Osteoblast (primary cell): Measurements from ENCODE around the gene OPN1SW. TPM values are rescaled to one million over a fixed set of nuclear protein-coding genes. Genes with fewer than 3 reads are reported as not detected.
A peak's percentile ranks its signal among the peaks of the same experiment; 100 is the strongest.

ENCODE experiments used
- DNase-seq: peaks from one replicate; pipeline ENCODE4 v3.0.0; 2011; ENCODE audit warnings: low spot score, mixed read lengths; ENCODE audit not compliant: insufficient read length; ENCODE audit errors: missing footprints
- H2AFZ ChIP-seq: 2 replicates; pipeline ENCODE4 v1.6.0; 2011; ENCODE audit warnings: mild to moderate bottlenecking, low read length
- H3K27ac ChIP-seq: 2 replicates; pipeline ENCODE4 v1.5.1; 2011; ENCODE audit warnings: mild to moderate bottlenecking, low read depth, low read length, moderate library complexity
- H3K27me3 ChIP-seq: 2 replicates; pipeline ENCODE4 v1.6.0; 2012; ENCODE audit warnings: mild to moderate bottlenecking, control low read depth, inconsistent platforms, low read length, moderate library complexity; ENCODE audit not compliant: insufficient read depth
- H3K36me3 ChIP-seq: 2 replicates; pipeline ENCODE4 v1.5.1; 2011; ENCODE audit warnings: mild to moderate bottlenecking, low read length, control low read depth, moderate library complexity; ENCODE audit not compliant: insufficient read depth
- H3K4me1 ChIP-seq: 2 replicates; pipeline ENCODE4 v1.5.1; 2011; ENCODE audit warnings: mild to moderate bottlenecking, low read length, control low read depth, moderate library complexity; ENCODE audit not compliant: insufficient read depth
- H3K4me2 ChIP-seq: 2 replicates; pipeline ENCODE4 v1.6.0; 2011; ENCODE audit warnings: mild to moderate bottlenecking, low read length; ENCODE audit not compliant: insufficient read depth
- H3K4me3 ChIP-seq: fragments of 200-600 bp; sonication (generic); 3 replicates; pipeline ENCODE4 v1.5.1; 2012; ENCODE audit warnings: mild to moderate bottlenecking, low read length, inconsistent platforms; ENCODE audit not compliant: insufficient read depth
- H3K79me2 ChIP-seq: 2 replicates; pipeline ENCODE4 v1.6.0; 2012; ENCODE audit warnings: mild to moderate bottlenecking, low read length, control low read depth, inconsistent platforms; ENCODE audit not compliant: insufficient read depth
- H3K9me3 ChIP-seq: 2 replicates; pipeline ENCODE4 v1.5.1; 2011; ENCODE audit warnings: low read depth, low read length, control low read depth
- H4K20me1 ChIP-seq: 2 replicates; pipeline ENCODE4 v1.6.0; 2012; ENCODE audit warnings: mild to moderate bottlenecking, low read length, control low read depth; ENCODE audit not compliant: insufficient read depth
- total RNA-seq: library from RNA; depleted of rRNA; stranded (reverse); fragments of >200 nt; gene quantifications from 2 replicates; pipeline ENCODE4 v1.2.3, GENCODE V29; 2012
- TF ChIP-seq, protein P1 (sequence below): IDR thresholded peaks from 2 replicates; pipeline ENCODE4 v1.5.1; 2011; ENCODE audit warnings: mild to moderate bottlenecking, low read depth, low read length, moderate library complexity; ENCODE audit errors: extremely low read depth

The OPN1SW gene
- total RNA-seq, 1 donor, result not detected

DNA sequence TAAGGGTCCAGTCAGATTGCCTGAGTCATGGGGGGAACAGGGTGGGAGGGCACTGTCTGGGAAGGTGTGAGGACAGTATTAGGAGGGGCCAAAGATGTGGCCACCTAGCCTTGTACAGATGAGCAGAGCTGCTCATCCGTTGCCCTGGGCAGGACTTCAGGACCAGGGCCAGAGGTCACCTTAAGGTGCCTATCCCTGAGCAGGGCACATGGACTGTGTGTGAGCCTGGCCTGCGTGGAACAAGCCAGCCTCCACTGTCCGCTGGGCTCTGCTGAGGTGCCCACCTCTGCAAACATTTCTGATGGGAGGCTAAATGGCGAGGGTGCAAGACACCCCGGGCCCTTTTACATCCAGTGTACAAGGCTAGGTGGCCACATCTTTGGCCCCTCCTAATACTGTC lies 3.4 kb upstream of the OPN1SW start:
- H3K4me1 ChIP-seq, result peaks cover 5% of the 10 kb centered on the region
- no peak overlapping the region for H3K4me2 ChIP-seq
- H2AFZ ChIP-seq, result no peak overlapping the region
- H3K4me3 ChIP-seq, result no peak overlapping the region
- H3K27ac ChIP-seq, result no peak overlapping the region
- no peaks in the 10 kb centered on the region for H3K79me2 ChIP-seq
- H3K27me3 ChIP-seq, result no peaks in the 10 kb centered on the region
- DNase-seq, result peak; percentile 31
- TF ChIP-seq, protein P1, sequence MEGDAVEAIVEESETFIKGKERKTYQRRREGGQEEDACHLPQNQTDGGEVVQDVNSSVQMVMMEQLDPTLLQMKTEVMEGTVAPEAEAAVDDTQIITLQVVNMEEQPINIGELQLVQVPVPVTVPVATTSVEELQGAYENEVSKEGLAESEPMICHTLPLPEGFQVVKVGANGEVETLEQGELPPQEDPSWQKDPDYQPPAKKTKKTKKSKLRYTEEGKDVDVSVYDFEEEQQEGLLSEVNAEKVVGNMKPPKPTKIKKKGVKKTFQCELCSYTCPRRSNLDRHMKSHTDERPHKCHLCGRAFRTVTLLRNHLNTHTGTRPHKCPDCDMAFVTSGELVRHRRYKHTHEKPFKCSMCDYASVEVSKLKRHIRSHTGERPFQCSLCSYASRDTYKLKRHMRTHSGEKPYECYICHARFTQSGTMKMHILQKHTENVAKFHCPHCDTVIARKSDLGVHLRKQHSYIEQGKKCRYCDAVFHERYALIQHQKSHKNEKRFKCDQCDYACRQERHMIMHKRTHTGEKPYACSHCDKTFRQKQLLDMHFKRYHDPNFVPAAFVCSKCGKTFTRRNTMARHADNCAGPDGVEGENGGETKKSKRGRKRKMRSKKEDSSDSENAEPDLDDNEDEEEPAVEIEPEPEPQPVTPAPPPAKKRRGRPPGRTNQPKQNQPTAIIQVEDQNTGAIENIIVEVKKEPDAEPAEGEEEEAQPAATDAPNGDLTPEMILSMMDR, result no peak
- H3K36me3 ChIP-seq, result peaks cover 14% of the 10 kb centered on the region
- H3K9me3 ChIP-seq, result peaks cover 3% of the 10 kb centered on the region
- H4K20me1 ChIP-seq, result peaks cover 7% of the 10 kb centered on the region

DNA sequence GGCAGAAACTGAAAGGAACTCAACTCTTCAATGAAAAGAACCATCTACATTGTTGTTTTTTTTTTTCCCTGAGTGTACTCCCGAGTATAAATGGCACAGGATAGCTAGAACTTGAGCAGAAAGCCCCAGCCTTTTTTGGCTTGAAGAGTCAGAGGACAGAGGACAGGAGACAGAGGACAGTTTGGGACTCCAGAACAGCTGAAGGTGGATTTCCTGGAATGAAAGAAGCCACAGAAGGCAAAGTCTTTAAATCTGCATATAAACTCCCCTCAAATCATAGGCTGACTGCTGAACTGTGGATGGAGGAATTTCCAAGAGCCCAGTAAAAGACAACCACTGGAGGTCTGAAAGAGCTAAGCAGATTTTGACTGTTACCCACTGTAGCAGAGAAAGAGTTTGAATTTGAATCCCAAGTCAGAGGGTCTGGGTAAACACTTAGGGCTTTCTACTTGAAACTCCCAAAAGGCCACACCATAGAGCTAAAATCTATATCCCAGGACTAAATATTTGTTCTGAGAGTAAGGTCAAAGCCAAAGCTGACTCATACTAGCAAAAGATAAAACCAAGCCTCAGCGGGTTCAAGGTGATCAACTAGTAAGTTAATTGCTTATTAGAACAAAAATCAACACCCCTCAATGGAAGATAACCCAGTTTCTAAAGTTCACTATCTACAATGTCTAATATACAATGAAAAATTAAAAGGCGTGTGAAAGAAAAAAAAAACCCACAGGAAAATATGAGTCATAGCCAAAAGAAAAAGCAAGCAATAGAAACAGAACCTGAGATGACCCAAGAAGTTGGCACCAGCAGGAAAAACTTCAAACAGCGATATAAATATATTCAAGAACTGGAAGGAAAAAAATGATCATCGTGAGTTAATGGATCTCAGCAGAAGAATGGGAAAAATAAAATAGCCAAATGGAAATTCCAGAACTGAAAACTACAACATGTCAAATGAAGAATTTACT lies 1.8 kb upstream of the OPN1SW start:
- Histone ChIP-seq H3K79me2 (no peaks in the 10 kb centered on the region), H2AFZ (no peak overlapping the region), H3K27ac (no peak overlapping the region), H3K36me3 (peaks cover 29% of the 10 kb centered on the region), H3K9me3 (peaks cover 3% of the 10 kb centered on the region), H3K4me2 (no peak overlapping the region), H3K4me1 (peaks cover 5% of the 10 kb centered on the region), H3K4me3 (no peak overlapping the region), H3K27me3 (no peaks in the 10 kb centered on the region), H4K20me1 (peaks cover 13% of the 10 kb centered on the region)
- DNase-seq, result peak; percentile 42
- TF ChIP-seq, protein P1, result no peak

DNA sequence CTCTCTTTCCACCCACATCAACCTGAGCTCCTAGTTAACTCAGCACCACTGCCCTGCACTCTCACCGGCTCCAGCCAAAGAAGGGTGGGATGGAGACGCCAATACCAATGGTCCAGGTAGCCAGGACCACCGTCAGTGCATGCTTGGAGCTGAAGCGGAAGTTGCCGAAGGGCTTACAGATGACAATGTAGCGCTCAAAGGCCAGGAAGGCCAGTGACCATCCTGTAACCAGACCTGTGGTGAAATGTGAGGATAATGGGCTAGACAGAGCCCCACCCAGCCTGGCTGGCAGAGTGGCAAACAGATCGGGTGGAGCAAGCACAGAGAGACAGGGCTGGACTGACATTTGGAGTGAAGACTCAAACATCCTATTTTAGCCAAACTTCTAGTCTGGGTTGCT lies 673 bp downstream of the OPN1SW start:
- no peaks in the 10 kb centered on the region for H3K4me1 ChIP-seq
- no peak for DNase-seq
- peaks cover 55% of the 10 kb centered on the region for H3K36me3 ChIP-seq
- no peak overlapping the region for H3K4me2 ChIP-seq
- no peak overlapping the region for H3K27ac ChIP-seq
- TF ChIP-seq, protein P1, result no peak
- H3K9me3 ChIP-seq, result peaks cover 3% of the 10 kb centered on the region
- no peak overlapping the region for H2AFZ ChIP-seq
- H3K4me3 ChIP-seq, result no peak overlapping the region
- no peaks in the 10 kb centered on the region for H3K79me2 ChIP-seq
- no peaks in the 10 kb centered on the region for H3K27me3 ChIP-seq
- peaks cover 30% of the 10 kb centered on the region for H4K20me1 ChIP-seq

DNA sequence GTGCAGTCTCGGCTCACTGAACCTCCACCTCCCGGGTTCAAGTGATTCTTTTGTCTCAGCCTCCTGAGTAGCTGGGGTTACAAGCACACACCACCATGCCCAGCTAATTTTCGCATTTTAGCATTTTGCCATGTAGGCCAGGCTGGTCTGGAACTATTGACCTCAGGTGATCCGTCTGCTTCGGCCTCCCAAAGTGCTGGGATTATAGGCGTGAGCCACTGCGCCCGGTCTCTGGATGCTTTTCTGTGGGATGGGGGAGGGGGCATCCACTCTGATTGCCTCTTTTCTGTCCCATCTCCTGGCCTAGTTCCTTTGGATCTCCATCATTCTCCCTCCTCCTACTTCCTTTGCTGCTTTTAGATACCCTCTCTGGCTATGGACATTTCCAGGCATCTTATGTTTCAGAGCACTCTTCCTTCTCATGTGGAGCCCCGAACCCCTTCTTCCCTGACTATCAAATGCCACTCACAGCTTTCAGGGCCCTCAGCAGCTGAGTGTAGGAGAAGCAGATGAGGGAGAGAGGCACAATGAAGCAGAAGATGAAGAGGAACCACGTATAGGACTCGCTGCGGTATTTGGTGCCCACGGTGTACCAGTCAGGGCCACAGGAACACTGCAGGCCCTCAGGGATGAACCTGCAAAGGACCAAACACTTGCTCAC lies 1.4 kb downstream of the OPN1SW start:
- peaks cover 3% of the 10 kb centered on the region for H3K9me3 ChIP-seq
- TF ChIP-seq, protein P1, result no peak
- peaks cover 62% of the 10 kb centered on the region for H3K36me3 ChIP-seq
- no peak overlapping the region for H3K4me2 ChIP-seq
- no peaks in the 10 kb centered on the region for H3K4me1 ChIP-seq
- H3K27ac ChIP-seq, result no peak overlapping the region
- peak; percentile 31 for DNase-seq
- peaks cover 2% of the 10 kb centered on the region for H3K79me2 ChIP-seq
- H2AFZ ChIP-seq, result no peak overlapping the region
- peaks cover 34% of the 10 kb centered on the region for H4K20me1 ChIP-seq
- H3K4me3 ChIP-seq, result no peak overlapping the region
- no peaks in the 10 kb centered on the region for H3K27me3 ChIP-seq
